HepG2 (cell line): Measurements from ENCODE around the gene C11orf86. TPM values are rescaled to one million over a fixed set of nuclear protein-coding genes. Genes with fewer than 3 reads are reported as not detected.
A peak's percentile ranks its signal among the peaks of the same experiment; 100 is the strongest.

Experiments used
- CSRNP1 ChIP-seq: sonication (generic); formaldehyde crosslinking; IDR thresholded peaks from 2 replicates; pipeline ENCODE4 v1.8.1; 2023; ENCODE audit warnings: mild to moderate bottlenecking, missing genetic modification reagents
- MAFG ChIP-seq: sonication (generic); formaldehyde crosslinking; IDR thresholded peaks from 2 replicates; pipeline ENCODE4 v1.5.1; 2020; ENCODE audit warnings: mild to moderate bottlenecking, missing genetic modification reagents
- MXD4 ChIP-seq: IDR thresholded peaks from 2 replicates; pipeline ENCODE4 v1.6.1; 2016; ENCODE audit warnings: mild to moderate bottlenecking, missing biosample characterization, missing genetic modification reagents
- MYPOP ChIP-seq: sonication (generic); formaldehyde crosslinking; IDR thresholded peaks from 2 replicates; pipeline ENCODE4 v1.8.1; 2023; ENCODE audit warnings: mild to moderate bottlenecking, moderate library complexity, missing genetic modification reagents
- NFYB ChIP-seq: sonication (generic); formaldehyde crosslinking; IDR thresholded peaks from 2 replicates; pipeline ENCODE4 v1.4.0; 2020; ENCODE audit warnings: missing genetic modification reagents
- PHF8 ChIP-seq: sonication (generic); formaldehyde crosslinking; IDR thresholded peaks from 2 replicates; pipeline ENCODE4 v1.5.0; 2020; ENCODE audit warnings: missing genetic modification reagents
- PRDM10 ChIP-seq: sonication (generic); formaldehyde crosslinking; IDR thresholded peaks from 2 replicates; pipeline ENCODE4 v1.4.0; 2020; ENCODE audit warnings: low read depth, missing genetic modification reagents
- RARA ChIP-seq: IDR thresholded peaks from 2 replicates; pipeline ENCODE4 v1.6.1; 2016; ENCODE audit warnings: missing genetic modification reagents, missing compliant biosample characterization
- SOX5 ChIP-seq: IDR thresholded peaks from 2 replicates; pipeline ENCODE4 v1.6.1; 2016; ENCODE audit warnings: borderline replicate concordance
- TFDP1 ChIP-seq: IDR thresholded peaks from 2 replicates; pipeline ENCODE4 v1.6.1; 2016; ENCODE audit warnings: missing compliant biosample characterization, missing genetic modification reagents, borderline replicate concordance
- THYN1 ChIP-seq: sonication (generic); formaldehyde crosslinking; IDR thresholded peaks from 2 replicates; pipeline ENCODE4 v1.8.1; 2023; ENCODE audit warnings: low read depth, mild to moderate bottlenecking, moderate library complexity, missing genetic modification reagents, borderline replicate concordance
- ZBTB37 ChIP-seq: sonication (generic); formaldehyde crosslinking; IDR thresholded peaks from 2 replicates; pipeline ENCODE4 v1.4.0; 2020; ENCODE audit warnings: mild to moderate bottlenecking, missing genetic modification reagents
- ZBTB7A ChIP-seq: sonication (generic); formaldehyde crosslinking; IDR thresholded peaks from 2 replicates; pipeline ENCODE4 v1.8.0; 2022; ENCODE audit warnings: mild to moderate bottlenecking, missing genetic modification reagents
- ZMAT3 ChIP-seq: sonication (generic); formaldehyde crosslinking; conservative IDR thresholded peaks from 2 replicates; pipeline ENCODE4 v1.7.0; 2021; ENCODE audit warnings: missing genetic modification reagents
- ZNF292 ChIP-seq: sonication (generic); formaldehyde crosslinking; IDR thresholded peaks from 2 replicates; pipeline ENCODE4 v1.8.1; 2022; ENCODE audit warnings: mild to moderate bottlenecking, low read depth, missing genetic modification reagents, borderline replicate concordance
- ZNF530 ChIP-seq: sonication (generic); formaldehyde crosslinking; IDR thresholded peaks from 2 replicates; pipeline ENCODE4 v1.5.0; 2020; ENCODE audit warnings: low read depth, mild to moderate bottlenecking, missing genetic modification reagents
- ZNF547 ChIP-seq: sonication (generic); formaldehyde crosslinking; IDR thresholded peaks from 2 replicates; pipeline ENCODE4 v1.5.1; 2020; ENCODE audit warnings: mild to moderate bottlenecking, missing genetic modification reagents
- ZNF607 ChIP-seq: sonication (generic); formaldehyde crosslinking; IDR thresholded peaks from 2 replicates; pipeline ENCODE4 v1.5.1; 2020; ENCODE audit warnings: missing genetic modification reagents, mild to moderate bottlenecking, borderline replicate concordance
- ZNF772 ChIP-seq: sonication (generic); formaldehyde crosslinking; IDR thresholded peaks from 2 replicates; pipeline ENCODE4 v1.5.0; 2020; ENCODE audit warnings: mild to moderate bottlenecking, missing genetic modification reagents
- ZNF879 ChIP-seq: sonication (generic); formaldehyde crosslinking; IDR thresholded peaks from 2 replicates; pipeline ENCODE4 v1.8.1; 2023; ENCODE audit warnings: missing genetic modification reagents
- polyA plus RNA-seq, 8 experiments: library from polyadenylated mRNA; depleted of rRNA in 3 of 8; stranded (reverse) in 7 of 8; unstranded in 1 of 8; fragments of >200 nt; fragmentation: Illumina TruSeq in 4 of 8; extraction: Trizol in 4 of 8; gene quantifications; 2 replicates each; pipeline versions ENCODE4 v1.2.1 to v1.2.3, GENCODE V29; 2011 to 2016; ENCODE audit warnings: low read depth in 4 of 8, missing spikeins in 1 of 8, mixed read lengths in 1 of 8; ENCODE audit not compliant: insufficient read depth in 1 of 8
- total RNA-seq, 5 experiments: library from RNA; depleted of rRNA; stranded (reverse); fragments of >200 nt; fragmentation: Illumina TruSeq; extraction: Trizol; gene quantifications; 2 replicates each; pipeline ENCODE4 v1.2.3, GENCODE V29; 2016; ENCODE audit warnings: low read depth in 1 of 5

C11orf86 gene
- total and polyA plus RNA-seq, 2 of the 13 experiments (the other 11 are each of a cell fraction or from before 2014, with no cell fraction given) = 0.11 to 0.18 TPM

- TF ChIP-seq ZBTB7A (CRISPR knock-in tag) = peak; percentile 41
- peak; percentile 95 for TF ChIP-seq TFDP1
- peak; percentile 63; the same call in 1 of the 2 replicates for TF ChIP-seq SOX5 (CRISPR knock-in tag)
- TF ChIP-seq ZNF879 (CRISPR knock-in tag) = peak; percentile 91; the same call in 1 of the 2 replicates
- TF ChIP-seq NFYB = peak; percentile 93
- peak; percentile 27 for TF ChIP-seq RARA (CRISPR knock-in tag)
- TF ChIP-seq PHF8 (CRISPR knock-in tag) = peak; percentile 80
- no peak for TF ChIP-seq THYN1 (CRISPR knock-in tag)
- peak; percentile 89 for TF ChIP-seq ZNF607 (CRISPR knock-in tag)
- TF ChIP-seq ZNF547 (CRISPR knock-in tag) = peak; percentile 88
- peak; percentile 70; the same call in 1 of the 2 replicates for TF ChIP-seq ZNF292 (CRISPR knock-in tag)
- TF ChIP-seq ZMAT3 (CRISPR knock-in tag) = peak; percentile 79; the same call in 1 of the 2 replicates
- peak; percentile 94 for TF ChIP-seq ZNF772 (CRISPR knock-in tag)
- peak; percentile 99 for TF ChIP-seq CSRNP1 (CRISPR knock-in tag)
- TF ChIP-seq MXD4 = peak; percentile 99
- TF ChIP-seq ZNF530 = no peak
- TF ChIP-seq MAFG (CRISPR knock-in tag) = no peak
- TF ChIP-seq MYPOP (CRISPR knock-in tag) = peak; percentile 90; the same call in 1 of the 2 replicates
- no peak for TF ChIP-seq ZBTB37 (CRISPR knock-in tag)
- no peak for TF ChIP-seq PRDM10 (CRISPR knock-in tag)
Observed at GRCh38 chr11:66958232-66958955, 16.7 kb upstream of the C11orf86 start, which contains the start of gene PC (continued).
